GM12874 (cell line): ENCODE measurements around the gene MSMP.

Source experiments
- TF ChIP-seq, protein P1 (sequence below): IDR thresholded peaks from 2 replicates; pipeline ENCODE4 v1.5.1; 2011; ENCODE audit warnings: low read depth, mild to moderate bottlenecking, control low read depth, low read length, moderate library complexity; ENCODE audit not compliant: insufficient read depth

The MSMP gene

DNA sequence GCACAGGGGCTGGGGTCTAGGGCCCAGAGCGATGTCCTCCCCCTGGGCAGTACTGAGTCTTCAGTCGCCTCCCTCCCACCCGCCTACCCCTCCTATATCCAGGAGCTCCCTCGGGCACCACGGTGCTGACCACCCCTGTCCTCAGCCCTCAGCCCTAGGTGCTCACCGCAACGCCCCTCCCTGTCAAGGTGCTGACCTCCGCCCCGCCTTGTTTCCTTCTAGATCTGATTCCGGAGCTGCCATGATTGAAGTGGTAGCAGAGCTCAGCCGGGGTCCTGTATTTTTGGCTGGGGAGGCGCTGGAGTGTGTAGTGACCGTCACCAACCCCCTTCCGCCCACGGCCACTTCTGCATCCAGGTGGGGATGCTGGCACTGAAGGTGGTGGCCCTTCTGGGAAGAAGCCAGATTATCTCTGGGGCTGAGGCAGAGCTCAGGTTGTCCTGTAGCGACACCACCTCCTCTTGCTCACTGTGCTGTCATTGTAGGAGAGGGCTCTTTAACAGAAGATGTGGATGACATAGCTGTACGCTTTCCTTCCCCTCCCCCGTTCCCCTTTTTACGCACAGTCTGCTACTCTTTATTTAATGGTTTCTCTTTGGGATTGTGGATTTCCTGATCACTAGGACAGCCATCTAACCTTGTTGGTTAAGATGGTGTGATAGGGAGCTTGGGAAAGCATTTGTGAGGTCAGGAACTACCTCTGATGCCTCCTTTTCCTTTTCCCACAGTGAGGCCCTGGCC lies 4.4 kb downstream of the MSMP start:
- TF ChIP-seq, protein P1, sequence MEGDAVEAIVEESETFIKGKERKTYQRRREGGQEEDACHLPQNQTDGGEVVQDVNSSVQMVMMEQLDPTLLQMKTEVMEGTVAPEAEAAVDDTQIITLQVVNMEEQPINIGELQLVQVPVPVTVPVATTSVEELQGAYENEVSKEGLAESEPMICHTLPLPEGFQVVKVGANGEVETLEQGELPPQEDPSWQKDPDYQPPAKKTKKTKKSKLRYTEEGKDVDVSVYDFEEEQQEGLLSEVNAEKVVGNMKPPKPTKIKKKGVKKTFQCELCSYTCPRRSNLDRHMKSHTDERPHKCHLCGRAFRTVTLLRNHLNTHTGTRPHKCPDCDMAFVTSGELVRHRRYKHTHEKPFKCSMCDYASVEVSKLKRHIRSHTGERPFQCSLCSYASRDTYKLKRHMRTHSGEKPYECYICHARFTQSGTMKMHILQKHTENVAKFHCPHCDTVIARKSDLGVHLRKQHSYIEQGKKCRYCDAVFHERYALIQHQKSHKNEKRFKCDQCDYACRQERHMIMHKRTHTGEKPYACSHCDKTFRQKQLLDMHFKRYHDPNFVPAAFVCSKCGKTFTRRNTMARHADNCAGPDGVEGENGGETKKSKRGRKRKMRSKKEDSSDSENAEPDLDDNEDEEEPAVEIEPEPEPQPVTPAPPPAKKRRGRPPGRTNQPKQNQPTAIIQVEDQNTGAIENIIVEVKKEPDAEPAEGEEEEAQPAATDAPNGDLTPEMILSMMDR = no peak

DNA sequence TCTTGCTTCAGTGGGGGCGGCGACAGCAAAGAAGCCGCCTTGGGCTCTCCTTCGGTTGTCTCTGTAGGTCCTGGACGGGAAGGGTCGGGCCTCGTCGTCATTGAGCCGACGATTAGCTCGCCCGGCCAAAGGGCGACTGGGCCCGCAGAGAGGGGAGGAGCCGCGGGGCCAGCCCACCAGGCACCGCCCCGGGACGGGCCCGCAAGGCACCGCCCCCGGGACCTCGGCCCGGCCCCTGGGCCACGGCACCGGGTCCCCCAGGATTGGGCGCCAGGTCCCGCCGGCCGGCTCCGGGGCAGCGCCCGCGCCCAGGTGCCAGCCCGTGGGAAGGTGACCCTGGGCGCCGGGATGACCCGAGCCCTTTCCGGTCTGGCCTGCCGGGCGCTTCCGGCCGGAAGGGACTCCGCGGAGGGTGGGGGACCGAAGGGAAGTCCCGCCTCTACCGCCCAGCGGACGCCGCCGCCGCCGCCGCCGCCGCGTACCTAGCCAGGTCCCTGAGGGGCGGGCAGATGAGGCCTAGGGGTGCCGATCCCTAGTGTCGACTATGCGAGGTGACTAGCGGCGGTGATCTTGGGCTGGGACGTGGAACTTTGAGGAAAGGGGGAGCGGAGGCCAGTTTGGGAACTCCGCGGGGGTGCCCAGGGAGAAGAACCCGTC lies 5.1 kb downstream of the MSMP start, which contains the start of the genes GBA2 and RGP1:
Gene GBA2 (minus strand): TSS at position 371 of the 657 bp plus-strand sequence. CDS start 524 bp downstream, outside the sequence.
Gene RGP1 (plus strand): TSS at position 430 of the 657 bp plus-strand sequence. CDS start 469 bp downstream, outside the sequence.
- TF ChIP-seq, protein P1 = no peak

DNA sequence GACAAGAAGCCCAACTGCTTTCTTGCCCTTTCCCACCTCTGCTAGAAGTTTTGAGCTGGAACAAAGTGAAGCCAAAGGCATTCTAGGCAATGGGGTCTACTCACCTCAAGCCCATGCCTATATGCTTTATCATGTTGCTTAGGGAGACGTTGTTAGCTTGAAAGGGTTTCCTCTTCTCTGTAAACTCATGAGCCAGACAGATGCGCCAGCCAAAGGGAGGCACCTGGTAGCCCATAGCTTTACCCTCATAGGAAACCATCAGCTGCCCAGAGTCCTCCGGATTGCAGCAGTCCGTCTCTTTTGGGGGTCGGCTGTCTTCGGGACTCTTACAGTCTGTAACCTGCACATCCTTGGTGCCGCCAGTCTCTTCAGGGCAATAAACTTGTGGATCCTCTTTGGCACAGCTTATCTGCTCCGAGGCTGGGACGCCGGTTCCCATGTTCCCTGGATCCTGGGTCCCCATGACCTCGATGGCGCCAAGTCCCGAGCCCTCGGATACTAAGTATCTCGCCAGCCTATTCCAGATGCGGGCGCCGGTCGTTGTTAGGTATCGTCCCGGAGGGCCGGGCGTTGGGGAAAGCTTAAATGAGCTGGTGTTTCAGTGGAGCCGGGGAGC lies 5.7 kb downstream of the MSMP start:
- TF ChIP-seq, protein P1 = no peak

DNA sequence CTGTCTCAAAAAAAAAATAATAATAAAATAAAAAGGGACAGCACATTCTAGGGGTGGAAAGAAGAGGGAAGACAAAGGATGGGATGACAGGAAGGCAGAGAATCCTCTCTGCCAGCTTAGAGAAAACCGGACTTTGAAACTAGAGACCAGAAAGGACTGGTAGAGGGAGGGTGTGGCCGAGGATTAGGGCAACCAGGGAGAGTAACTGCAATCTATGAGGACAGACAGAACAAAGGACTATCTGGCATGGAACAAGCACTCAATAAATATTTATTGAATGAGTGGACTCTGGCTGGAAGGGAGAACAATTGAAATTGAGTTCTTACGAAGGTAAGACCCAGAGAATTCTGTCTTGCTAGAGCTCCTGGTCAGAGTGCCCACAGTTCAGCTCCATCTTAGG lies 7.5 kb downstream of the MSMP start:
- TF ChIP-seq, protein P1 = no peak

DNA sequence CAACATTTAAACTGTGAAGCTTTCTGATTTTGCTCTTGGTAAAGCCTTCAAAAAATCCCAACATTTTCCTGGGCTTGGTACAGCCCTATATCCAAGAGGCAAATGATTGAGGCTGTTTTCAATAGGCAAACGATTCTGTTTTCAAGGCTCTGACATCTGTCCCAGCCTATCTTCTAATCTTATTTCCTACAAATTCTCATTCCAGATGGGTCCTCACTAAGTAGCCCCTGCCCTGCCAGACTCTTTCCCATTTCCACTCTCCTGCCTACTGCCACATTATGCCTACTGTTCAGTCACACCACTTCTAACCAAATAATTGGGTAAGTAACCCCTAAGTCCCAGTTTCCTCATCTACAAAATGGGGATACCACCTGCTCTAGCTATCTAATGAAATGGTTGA lies 8.5 kb downstream of the MSMP start:
- TF ChIP-seq, protein P1 = no peak

DNA sequence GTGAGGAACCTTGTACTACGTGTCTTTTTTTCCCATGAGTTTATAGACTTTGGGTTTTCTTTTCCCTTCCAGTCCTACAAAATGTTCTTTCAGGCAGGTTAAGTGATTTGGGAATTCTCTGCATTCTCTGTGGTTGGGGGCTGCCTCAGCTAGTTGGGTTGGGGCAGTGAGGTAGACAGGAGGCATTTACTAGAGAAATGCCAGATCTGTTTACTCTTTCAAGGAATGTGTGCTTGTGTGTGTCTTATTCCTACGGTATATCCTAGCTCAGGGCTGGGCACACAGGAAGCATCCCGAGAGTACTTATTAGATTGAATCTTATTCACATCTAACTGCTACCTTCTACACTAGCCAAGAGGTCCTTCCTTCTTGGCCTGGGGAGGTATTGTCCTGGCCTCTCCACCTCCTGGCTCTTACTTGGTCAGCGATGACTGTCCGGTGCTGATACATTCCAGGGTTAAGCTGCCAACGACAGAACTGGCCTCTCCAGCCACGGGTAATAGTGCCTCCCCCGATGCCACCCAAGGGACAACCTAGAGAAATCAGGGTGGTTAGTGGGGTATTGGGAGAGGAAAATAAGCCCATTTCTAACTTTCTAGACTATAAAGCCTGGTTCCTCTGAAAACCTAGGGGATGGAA lies 10.1 kb downstream of the MSMP start:
- TF ChIP-seq, protein P1 = no peak

DNA sequence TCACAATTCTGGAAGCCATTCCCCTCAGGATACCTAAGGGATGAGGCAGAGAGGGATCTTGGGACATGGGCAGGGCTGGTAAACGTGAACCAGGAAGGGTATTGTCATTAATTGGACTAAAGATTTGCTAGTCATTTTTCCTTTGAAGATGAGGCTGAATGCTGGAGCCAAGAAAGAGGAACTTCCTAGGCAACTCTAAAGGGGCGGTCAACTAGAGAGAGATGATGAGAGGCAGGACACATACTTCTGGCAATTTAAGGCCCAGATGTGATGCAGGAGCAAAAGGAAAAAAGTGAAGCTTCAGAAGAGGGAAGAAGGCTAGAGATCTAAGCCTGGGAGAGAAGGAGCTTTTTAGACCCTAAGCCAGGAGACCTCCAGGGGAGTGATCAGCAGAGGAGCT lies 10.6 kb downstream of the MSMP start:
- TF ChIP-seq, protein P1 = no peak
